Esophagus squamous epithelium (tissue), 4 donors: ENCODE results near the gene HIVEP1.

Experiments used
- CTCF ChIP-seq, 6 experiments: fragments of 450-650 bp in 4 of 6; fragments of 200-600 bp in 2 of 6; sonication (generic) in 2 of 6; IDR thresholded peaks; one replicate each; pipeline ENCODE4 v1.5.1; 2016 to 2019; ENCODE audit warnings: antibody characterized with exemption in 6 of 6, mild to moderate bottlenecking in 4 of 6, moderate library complexity in 4 of 6
- POLR2A ChIP-seq, 4 donors: fragments of 450-650 bp; IDR thresholded peaks; one replicate each; pipeline ENCODE4 v1.6.1; 2017; ENCODE audit warnings: antibody characterized with exemption in 4 of 4, mild to moderate bottlenecking in 4 of 4, moderate library complexity in 3 of 4

GRCh38 chr6:12174878-12175277 lies 162.8 kb downstream of the HIVEP1 start:
- TF ChIP-seq CTCF (IDR thresholded peaks at IDR 0.05) (no peak), POLR2A (IDR thresholded peaks at IDR 0.05) (no peak)
